ENCODE results near the gene CRYM. TPM values are rescaled to one million over a fixed set of nuclear protein-coding genes. Genes with fewer than 3 reads are reported as not detected.
"Not testable (repeated sequence)": the region's sequence is repeated elsewhere in the genome, so short reads cannot be mapped to it uniquely, and the experiment has no call there.

Gene CRYM
- total RNA-seq, 1 donor from 2014 or later, result 4.8 TPM

GRCh38 chr16:21301168-21301894 lies 23.2 kb upstream of the CRYM start:
- H3K4me1 ChIP-seq, result peaks cover 3% of the 10 kb centered on the region
- no peaks in the 10 kb centered on the region for H3K36me3 ChIP-seq
- ATAC-seq, result peak; percentile 85
- H3K4me3 ChIP-seq, result peak overlapping the region; percentile 61
- TF ChIP-seq CTCF (IDR thresholded peaks at IDR 0.05), result peak; percentile 32
- no peaks in the 10 kb centered on the region for H3K27me3 ChIP-seq
- peak overlapping the region; percentile 64 for H3K27ac ChIP-seq
- no peaks in the 10 kb centered on the region for H3K9me3 ChIP-seq
- intact Hi-C loops (cut with DNase I), result no loop called here
- DNase-seq, result peak; percentile 88

- TF ChIP-seq CTCF (IDR thresholded peaks at IDR 0.05), result peak; percentile 72
- ATAC-seq (peak; percentile 95), DNase-seq (peak; percentile 90)
- no peaks in the 10 kb centered on the region for H3K36me3 ChIP-seq
- H3K4me1 ChIP-seq, result peaks cover 3% of the 10 kb centered on the region
- intact Hi-C loops (cut with DNase I), result no loop called here
- no peaks in the 10 kb centered on the region for H3K27me3 ChIP-seq
- peak overlapping the region; percentile 64 for H3K27ac ChIP-seq
- peak overlapping the region; percentile 61 for H3K4me3 ChIP-seq
- no peaks in the 10 kb centered on the region for H3K9me3 ChIP-seq
Measured at GRCh38 chr16:21300309-21301167, 22.4 kb upstream of the CRYM start.

DNA sequence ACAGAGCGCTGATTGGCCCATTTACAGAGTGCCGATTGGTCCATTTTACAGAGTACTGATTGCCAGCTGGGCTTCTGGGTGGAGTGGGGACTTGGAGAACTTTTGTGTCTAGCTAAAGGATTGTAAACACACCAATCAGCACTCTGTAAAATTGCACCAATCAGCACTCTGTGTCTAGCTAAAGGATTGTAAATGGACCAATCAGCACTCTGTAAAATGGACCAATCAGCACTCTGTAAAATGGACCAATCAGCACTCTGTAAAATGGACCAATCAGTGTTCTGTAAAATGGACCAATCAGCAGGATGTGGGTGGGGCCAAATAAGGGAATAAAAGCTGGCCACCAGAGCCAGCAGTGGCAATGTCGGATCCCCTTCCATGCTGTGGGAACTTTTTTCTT lies 11.7 kb upstream of the CRYM start:
- DNase-seq; intact Hi-C loops (cut with DNase I); H3K4me3 ChIP-seq; H3K9me3 ChIP-seq; H3K4me1 ChIP-seq; H3K36me3 ChIP-seq; H3K27ac ChIP-seq; ATAC-seq: not testable (repeated sequence)
- H3K27me3 ChIP-seq, result peaks cover 27% of the 10 kb centered on the region

DNA sequence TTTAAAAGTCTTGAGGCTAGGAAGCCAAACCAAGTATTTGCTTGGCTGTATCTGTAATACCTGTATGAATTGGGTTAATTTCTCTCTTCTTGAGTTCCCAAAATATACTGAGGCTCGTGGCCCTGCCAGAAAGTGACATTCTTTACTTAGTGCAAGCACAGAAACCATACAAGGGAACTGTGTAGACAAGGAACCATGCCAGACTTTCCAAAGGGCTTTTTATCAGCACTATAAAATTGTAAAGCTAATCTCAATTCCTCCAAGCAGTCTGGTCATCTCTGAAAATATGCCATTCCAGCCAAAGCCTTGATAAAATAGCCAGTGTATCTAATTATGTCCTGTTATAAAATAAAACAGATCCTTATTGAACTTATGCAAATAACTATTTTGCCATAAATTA lies 7.2 kb upstream of the CRYM start:
- Histone ChIP-seq H3K27ac (no peak overlapping the region), H3K9me3 (no peaks in the 10 kb centered on the region), H3K27me3 (peaks cover 44% of the 10 kb centered on the region), H3K36me3 (no peaks in the 10 kb centered on the region), H3K4me1 (peaks cover 6% of the 10 kb centered on the region), H3K4me3 (no peak overlapping the region)
- no peak for ATAC-seq
- no peak for DNase-seq
- TF ChIP-seq CTCF (IDR thresholded peaks at IDR 0.05), result no peak
- intact Hi-C loops (cut with DNase I), result no loop called here

GRCh38 chr16:21284414-21284813 lies 6.3 kb upstream of the CRYM start:
- H3K4me1 ChIP-seq, result peaks cover 6% of the 10 kb centered on the region
- TF ChIP-seq CTCF (IDR thresholded peaks at IDR 0.05), result no peak
- H3K27ac ChIP-seq, result no peak overlapping the region
- H3K27me3 ChIP-seq, result peaks cover 44% of the 10 kb centered on the region
- no peak for ATAC-seq
- no peak for DNase-seq
- intact Hi-C loops (cut with DNase I), result no loop called here
- H3K9me3 ChIP-seq, result no peaks in the 10 kb centered on the region
- H3K36me3 ChIP-seq, result no peaks in the 10 kb centered on the region
- H3K4me3 ChIP-seq, result no peak overlapping the region

Measured in upper lobe of right lung (tissue), 1 donor.